Activated CD4-positive, CD25-positive, alpha-beta regulatory T cell treated with anti-CD3 and anti-CD28 coated beads, Interleukin-2, amount 50 U/mL, for 16 hours (primary cell): ENCODE measurements around the gene GRID1.
"Not testable (repeated sequence)": the region's sequence is repeated elsewhere in the genome, so short reads cannot be mapped to it uniquely, and the experiment has no call there.

Source experiments
- DNase-seq: peaks from one replicate; pipeline ENCODE4 v3.0.0-alpha.2; 2020; ENCODE audit warnings: low read depth, low spot score

Gene GRID1

GRCh38 chr10:85847085-85847484, 519.5 kb downstream of the GRID1 start:
- DNase-seq, result no peak

- not testable (repeated sequence) for DNase-seq
Observed at GRCh38 chr10:85838660-85839059, 527.9 kb downstream of the GRID1 start.

GRCh38 chr10:85832988-85833387, 533.6 kb downstream of the GRID1 start:
- no peak for DNase-seq

- DNase-seq, result no peak
Observed at GRCh38 chr10:85831422-85831821, 535.2 kb downstream of the GRID1 start.

GRCh38 chr10:85826377-85826776, 540.2 kb downstream of the GRID1 start:
- DNase-seq, result no peak

GRCh38 chr10:85811405-85811804, 555.2 kb downstream of the GRID1 start:
- DNase-seq, result no peak

GRCh38 chr10:85810674-85811073, 555.9 kb downstream of the GRID1 start:
- DNase-seq, result no peak

GRCh38 chr10:85795460-85795859, 571.1 kb downstream of the GRID1 start:
- no peak for DNase-seq

- no peak for DNase-seq
Observed at GRCh38 chr10:85794553-85794952, 572.0 kb downstream of the GRID1 start.

- no peak for DNase-seq
Observed at GRCh38 chr10:85792533-85792858, 574.1 kb downstream of the GRID1 start.

- no peak for DNase-seq
Observed at GRCh38 chr10:85791818-85792532, 574.6 kb downstream of the GRID1 start.

GRCh38 chr10:85789982-85790789, 576.4 kb downstream of the GRID1 start:
- no peak for DNase-seq

- DNase-seq, result no peak
Observed at GRCh38 chr10:85789125-85789524, 577.5 kb downstream of the GRID1 start.

GRCh38 chr10:85788570-85788969, 578.0 kb downstream of the GRID1 start:
- DNase-seq, result no peak

- no peak for DNase-seq
Observed at GRCh38 chr10:85787881-85788280, 578.7 kb downstream of the GRID1 start.

- no peak for DNase-seq
Observed at GRCh38 chr10:85787393-85787792, 579.2 kb downstream of the GRID1 start.

- no peak for DNase-seq
Observed at GRCh38 chr10:85786401-85786899, 580.1 kb downstream of the GRID1 start.

GRCh38 chr10:85784792-85785191, 581.8 kb downstream of the GRID1 start:
- DNase-seq, result no peak

- DNase-seq, result no peak
Observed at GRCh38 chr10:85781404-85781803, 585.2 kb downstream of the GRID1 start.

GRCh38 chr10:85778074-85778473, 588.5 kb downstream of the GRID1 start:
- DNase-seq, result no peak

- DNase-seq, result no peak
Observed at GRCh38 chr10:85767891-85768290, 598.7 kb downstream of the GRID1 start.

GRCh38 chr10:85764108-85764507, 602.5 kb downstream of the GRID1 start:
- DNase-seq, result no peak

GRCh38 chr10:85761906-85762445, 604.6 kb downstream of the GRID1 start:
- no peak for DNase-seq
